GM19324 (cell line): Measurements from ENCODE around the gene NIPAL4.

Experiments
- ATAC-seq: cut with Tn5 transposase; IDR thresholded peaks from one replicate; pipeline ENCODE4 v1.9.1; 2021; ENCODE audit warnings: mild to moderate bottlenecking, moderate library complexity; ENCODE audit not compliant: unreplicated experiment, low FRiP score

The NIPAL4 gene

GRCh38 chr5:157460921-157461792 lies 1.1 kb downstream of the NIPAL4 start:
- ATAC-seq, result no peak

- ATAC-seq, result no peak
Measured at GRCh38 chr5:157463081-157463480, 3.1 kb downstream of the NIPAL4 start.

GRCh38 chr5:157463621-157464518 lies 3.9 kb downstream of the NIPAL4 start:
- no peak for ATAC-seq

GRCh38 chr5:157464519-157465171 lies 4.6 kb downstream of the NIPAL4 start:
- ATAC-seq, result no peak

- no peak for ATAC-seq
Measured at GRCh38 chr5:157468293-157468965, 8.4 kb downstream of the NIPAL4 start.

GRCh38 chr5:157469073-157469472 lies 9.1 kb downstream of the NIPAL4 start:
- no peak for ATAC-seq

- no peak for ATAC-seq
Measured at GRCh38 chr5:157469687-157470086, 9.7 kb downstream of the NIPAL4 start.

- ATAC-seq, result no peak
Measured at GRCh38 chr5:157470631-157471030, 10.6 kb downstream of the NIPAL4 start.

GRCh38 chr5:157471709-157472108 lies 11.7 kb downstream of the NIPAL4 start:
- ATAC-seq, result no peak

- no peak for ATAC-seq
Measured at GRCh38 chr5:157473383-157474320, 13.6 kb downstream of the NIPAL4 start.

- ATAC-seq, result no peak
Measured at GRCh38 chr5:157475432-157475831, 15.4 kb downstream of the NIPAL4 start.

GRCh38 chr5:157476702-157477408 lies 16.8 kb downstream of the NIPAL4 start:
- ATAC-seq, result no peak

- ATAC-seq, result no peak
Measured at GRCh38 chr5:157477814-157478494, 17.9 kb downstream of the NIPAL4 start.

- no peak for ATAC-seq
Measured at GRCh38 chr5:157478726-157479125, 18.7 kb downstream of the NIPAL4 start.

GRCh38 chr5:157479166-157479565 lies 19.2 kb downstream of the NIPAL4 start:
- ATAC-seq, result no peak

- no peak for ATAC-seq
Measured at GRCh38 chr5:157479612-157480510, 19.8 kb downstream of the NIPAL4 start.

- no peak for ATAC-seq
Measured at GRCh38 chr5:157481265-157481664, 21.3 kb downstream of the NIPAL4 start.
